ENCODE data around the gene MMP25.
A peak's percentile ranks its signal among the peaks of the same experiment; 100 is the strongest.
"Not testable (repeated sequence)": the region's sequence is repeated elsewhere in the genome, so short reads cannot be mapped to it uniquely, and the experiment has no call there.

Gene MMP25

DNA sequence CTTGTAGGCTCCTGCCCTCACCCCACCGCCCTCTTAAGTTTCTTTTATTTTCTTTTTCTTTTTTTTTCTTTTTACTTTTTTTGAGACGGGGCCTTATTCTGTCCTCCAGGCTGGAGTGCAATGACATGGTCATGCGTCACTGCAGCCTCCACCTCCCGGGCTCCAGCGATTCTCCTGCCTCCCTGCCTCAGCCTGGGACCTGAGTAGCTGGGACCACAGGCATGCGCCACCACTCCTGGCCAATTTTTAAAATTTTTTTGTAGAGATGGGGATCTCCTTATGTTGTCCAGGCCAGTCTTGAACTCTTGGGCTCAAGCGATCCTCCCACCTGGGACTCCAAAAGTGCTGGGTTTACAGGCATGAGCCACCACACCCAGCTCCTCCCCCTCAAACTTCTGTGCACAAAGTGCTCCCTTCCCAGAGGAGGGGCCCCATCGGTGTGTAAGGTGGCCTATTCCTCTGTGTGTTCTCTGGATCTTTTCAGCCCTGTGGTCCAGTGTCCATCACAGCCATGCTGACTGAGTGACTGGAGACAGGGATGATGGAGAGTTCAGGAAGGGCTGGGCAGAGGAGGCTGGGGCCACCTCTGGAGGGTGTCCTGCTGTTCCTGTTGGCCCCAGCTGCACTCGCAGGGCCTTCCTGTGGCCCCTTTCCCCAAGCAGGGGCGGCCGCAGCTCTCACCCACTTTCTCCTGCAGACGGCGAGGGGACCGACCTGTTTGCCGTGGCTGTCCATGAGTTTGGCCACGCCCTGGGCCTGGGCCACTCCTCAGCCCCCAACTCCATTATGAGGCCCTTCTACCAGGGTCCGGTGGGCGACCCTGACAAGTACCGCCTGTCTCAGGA lies 10.2 kb downstream of the MMP25 start:
- DNase-seq (ENCODE audit: low read depth): no peak

DNA sequence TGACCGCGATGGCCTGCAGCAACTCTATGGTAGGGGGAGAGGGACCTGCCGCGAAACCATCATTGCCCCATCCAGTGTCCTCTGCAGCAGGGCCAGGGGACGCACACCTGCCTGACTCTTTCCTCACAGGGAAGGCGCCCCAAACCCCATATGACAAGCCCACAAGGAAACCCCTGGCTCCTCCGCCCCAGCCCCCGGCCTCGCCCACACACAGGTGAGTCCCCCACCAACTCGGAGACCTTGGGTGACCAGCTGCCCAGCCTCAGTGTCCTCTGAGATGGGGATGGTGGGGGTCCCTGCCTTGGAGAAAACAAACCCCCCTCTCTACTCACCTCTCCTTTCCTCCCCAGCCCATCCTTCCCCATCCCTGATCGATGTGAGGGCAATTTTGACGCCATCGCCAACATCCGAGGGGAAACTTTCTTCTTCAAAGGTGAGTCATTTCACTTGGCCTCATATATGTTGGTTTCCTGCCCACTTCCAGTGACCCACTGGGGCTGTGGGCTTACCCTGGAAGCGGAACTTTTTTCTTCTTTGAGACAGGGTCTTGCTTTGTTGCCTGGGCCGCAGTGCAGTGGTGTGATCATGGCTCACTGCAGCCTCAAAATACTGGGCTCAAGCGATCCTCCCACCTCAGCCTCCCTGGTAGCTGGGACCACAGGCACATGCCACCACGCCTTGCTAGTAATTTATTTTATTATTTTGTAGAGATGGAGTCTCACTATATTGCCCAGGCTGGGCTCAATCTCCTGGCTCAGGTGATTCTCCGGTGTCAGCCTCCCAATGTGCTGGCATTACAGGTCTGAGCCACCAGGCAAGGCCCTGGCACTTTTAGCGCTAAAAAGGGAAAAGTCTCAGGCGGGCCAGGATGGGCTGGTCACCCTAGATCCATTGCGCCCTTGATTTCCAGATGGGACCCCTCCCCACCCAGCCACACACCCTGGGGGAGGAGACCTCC lies 11.1 kb downstream of the MMP25 start:
- no peak for DNase-seq (ENCODE audit: low read depth)

DNA sequence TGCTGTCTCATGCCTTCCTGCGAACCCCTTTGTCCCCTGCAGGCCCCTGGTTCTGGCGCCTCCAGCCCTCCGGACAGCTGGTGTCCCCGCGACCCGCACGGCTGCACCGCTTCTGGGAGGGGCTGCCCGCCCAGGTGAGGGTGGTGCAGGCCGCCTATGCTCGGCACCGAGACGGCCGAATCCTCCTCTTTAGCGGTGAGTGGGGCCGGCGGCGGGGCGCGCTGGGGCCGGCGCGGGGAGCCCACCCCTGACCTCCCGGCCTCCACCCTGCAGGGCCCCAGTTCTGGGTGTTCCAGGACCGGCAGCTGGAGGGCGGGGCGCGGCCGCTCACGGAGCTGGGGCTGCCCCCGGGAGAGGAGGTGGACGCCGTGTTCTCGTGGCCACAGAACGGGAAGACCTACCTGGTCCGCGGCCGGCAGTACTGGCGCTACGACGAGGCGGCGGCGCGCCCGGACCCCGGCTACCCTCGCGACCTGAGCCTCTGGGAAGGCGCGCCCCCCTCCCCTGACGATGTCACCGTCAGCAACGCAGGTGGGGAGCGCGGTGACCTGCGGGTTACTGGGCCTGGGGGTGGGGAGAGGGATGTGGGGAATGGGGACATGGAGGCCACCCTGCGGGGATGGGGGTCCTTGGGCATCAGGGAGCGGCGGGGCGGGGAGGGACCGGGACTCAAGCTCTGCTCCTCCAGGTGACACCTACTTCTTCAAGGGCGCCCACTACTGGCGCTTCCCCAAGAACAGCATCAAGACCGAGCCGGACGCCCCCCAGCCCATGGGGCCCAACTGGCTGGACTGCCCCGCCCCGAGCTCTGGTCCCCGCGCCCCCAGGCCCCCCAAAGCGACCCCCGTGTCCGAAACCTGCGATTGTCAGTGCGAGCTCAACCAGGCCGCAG lies 12.0 kb downstream of the MMP25 start:
- no peak for DNase-seq (ENCODE audit: low read depth)

DNA sequence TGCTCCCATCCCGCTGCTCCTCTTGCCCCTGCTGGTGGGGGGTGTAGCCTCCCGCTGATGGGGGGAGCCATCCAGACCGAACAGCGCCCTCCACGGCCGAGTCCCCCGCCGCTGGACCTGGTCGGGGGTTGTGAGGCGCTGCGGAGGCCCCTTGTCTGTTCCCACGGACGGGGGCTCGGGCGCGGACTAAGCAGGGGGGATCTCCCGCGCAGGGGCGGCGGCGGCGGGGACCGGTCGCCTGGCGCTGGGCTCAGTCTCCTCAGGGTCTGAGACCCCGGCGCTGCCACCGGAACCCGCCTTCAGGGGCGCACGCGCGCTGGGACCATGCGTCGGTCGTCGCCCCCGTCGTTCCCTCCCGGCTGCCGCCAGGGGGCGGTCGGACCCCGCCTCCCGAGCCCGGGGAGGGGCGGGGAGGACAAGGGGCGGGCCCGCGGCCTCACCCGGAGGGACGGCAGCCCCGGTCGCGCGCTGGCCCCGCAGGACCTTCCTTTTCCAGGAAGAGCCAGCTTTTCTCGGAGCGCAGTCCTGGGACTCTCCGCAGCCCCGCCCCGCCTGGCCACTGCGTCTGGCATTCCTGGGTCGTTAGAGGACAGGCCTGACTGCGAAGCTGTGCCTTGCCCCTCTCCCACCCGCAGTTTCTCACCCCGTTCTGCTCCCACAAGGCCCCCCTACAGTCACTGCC lies 12.8 kb downstream of the MMP25 start:
- peak; percentile 83 for DNase-seq (ENCODE audit: low read depth)

DNA sequence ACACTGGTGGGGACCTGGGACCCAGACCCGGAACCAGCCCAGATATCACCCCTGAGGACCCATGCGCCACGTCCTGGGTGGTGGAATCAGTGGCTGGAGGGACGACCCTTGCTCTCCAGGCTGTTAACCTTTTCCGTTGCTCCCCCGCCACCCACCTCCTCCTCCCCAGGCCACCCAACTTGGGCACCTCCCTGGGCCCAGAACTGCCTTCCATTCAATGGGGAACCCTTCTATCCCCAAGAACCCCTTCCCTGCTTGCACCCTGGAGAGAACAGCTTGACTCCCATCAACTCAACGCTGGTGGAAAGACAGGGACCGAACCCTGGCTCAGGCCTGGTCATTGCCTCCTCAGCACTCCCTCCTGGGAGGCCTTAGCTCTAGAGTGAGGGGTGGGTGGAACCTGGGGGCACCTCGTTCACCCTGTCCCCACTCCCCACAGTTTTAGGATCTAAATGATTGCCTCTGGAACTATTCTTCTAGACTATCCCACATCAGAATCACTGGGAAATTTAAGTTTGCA lies 13.4 kb downstream of the MMP25 start:
- DNase-seq (ENCODE audit: low read depth): no peak

DNA sequence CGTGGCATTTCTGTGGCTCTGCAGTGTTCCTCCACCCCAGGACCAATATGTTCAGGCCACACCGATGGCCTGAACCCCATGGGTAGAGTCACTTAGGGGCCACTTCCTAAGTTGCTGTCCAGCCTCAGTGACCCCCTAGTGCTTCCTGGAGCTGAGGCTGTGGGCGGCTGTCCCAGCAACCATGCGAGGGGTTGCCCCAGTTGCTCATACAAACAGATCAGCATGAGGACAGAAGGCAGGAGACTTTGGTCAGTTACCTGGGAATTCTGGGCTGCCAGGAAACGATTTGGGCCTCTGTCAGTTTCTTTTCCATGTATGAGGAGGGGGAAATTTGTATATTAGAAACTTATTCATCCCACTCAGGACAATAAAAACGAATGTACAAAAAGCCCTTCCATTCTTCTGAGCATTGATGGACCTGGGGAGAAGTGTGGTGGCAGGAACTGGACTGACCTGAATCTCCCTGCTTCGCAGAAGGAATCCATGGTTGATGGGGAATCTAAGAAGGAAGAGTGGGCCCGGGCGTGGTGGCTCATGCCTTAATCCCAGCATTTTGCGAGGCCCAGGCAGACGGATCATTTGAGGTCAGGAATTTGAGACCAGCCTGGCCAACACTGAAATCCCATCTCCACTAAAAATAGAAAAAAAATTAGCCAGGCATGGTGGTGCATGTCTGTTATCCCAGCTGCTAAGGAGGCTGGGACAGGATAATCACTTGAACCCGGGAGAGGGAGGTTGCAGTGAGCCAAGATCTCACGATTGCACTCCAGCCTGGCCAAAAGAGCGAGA lies 14.2 kb downstream of the MMP25 start:
- DNase-seq (ENCODE audit: low read depth): no peak

DNA sequence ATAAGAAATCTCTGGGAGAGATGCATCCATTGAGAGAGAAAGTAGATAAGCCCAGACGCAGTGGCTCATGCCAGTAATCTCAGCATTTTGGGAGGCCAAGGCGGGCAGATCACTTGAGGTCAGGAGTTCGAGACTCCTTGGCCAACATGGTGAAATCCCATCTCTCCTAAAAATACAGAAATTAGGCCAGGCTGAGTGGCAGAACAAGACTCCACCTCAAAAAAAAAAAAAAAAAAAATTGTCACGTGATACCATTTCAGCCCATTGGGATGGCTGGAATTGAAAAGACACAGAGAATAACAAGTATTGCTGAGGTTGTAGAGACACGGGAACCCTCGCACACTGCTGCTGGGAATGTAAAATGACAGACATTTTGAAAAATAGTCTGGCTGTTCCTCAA lies 16.2 kb downstream of the MMP25 start:
- no peak for DNase-seq (ENCODE audit: low read depth)

DNA sequence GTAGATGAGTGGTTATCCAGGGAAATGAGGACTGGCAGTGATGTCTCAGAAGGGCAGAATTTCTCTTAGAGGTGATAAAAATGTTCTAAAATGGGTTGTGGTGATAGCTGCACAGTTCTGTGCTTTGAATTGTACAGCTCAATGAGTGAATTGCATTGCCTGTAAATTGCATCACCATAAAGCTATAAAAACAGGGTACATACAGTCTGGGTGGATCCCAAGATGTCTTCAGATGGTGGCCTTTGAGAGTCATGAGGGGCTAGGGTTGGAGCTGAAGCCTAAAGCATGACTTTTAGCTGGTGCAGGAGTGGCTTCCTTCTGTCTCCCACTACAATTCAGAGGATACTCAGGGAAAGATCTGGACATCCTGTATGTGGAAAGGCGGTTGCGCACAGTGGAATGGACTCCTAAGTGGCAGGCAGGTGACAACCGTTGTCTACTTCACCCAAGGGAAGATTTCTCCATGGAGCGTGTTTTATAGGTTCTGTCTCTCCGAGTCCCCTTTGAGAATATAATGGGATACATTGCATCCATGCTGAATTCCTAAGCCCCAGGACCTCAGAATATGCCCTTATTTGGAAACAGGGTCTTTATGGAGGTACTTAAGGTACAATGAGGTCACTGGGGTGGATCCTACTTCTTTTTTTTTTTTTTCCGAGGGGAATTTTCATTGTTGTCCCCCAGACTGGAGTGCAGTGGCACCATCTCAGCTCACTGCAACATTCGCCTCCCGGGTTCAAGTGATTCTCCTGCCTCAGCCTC lies 17.4 kb downstream of the MMP25 start:
- DNase-seq (ENCODE audit: low read depth): no peak

DNA sequence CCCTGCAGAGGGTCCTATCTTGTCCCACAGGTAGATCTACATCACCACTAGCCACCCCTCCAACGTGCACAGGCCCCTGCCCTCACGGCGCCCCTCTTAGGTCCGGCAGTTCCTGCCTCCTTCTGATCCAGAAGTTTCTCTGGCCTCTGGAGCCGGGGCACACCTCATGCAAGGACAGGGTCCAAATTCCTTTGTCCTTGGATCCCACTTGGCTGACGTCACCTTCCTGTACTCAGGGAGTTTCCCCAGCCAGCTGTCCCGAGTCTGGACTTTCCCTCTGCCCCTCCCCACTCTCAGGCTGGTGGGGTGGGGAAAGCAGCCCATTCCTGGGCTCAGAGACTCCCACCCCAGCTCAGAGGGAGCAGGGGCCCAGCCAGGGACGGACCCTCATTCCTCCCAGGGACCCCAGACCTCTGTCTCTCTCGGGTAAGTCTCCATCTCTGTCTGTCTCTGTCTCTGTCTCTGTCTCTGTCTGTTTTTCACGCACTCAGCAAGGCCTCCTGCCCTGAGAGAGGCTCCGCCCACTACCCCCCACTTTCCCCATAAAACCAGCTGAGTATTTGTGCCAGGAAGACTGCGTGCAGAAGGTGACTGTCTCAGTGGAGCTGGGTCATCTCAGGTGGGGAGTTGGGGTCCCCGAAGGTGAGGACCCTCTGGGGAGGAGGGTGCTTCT lies 18.8 kb downstream of the MMP25 start, which contains the start of gene IL32:
Gene IL32, plus strand, starts transcription at position 572 of the 673 bp plus-strand sequence. CDS start 172 bp downstream, outside the sequence.
- DNase-seq (ENCODE audit: low read depth): peak; percentile 51

DNA sequence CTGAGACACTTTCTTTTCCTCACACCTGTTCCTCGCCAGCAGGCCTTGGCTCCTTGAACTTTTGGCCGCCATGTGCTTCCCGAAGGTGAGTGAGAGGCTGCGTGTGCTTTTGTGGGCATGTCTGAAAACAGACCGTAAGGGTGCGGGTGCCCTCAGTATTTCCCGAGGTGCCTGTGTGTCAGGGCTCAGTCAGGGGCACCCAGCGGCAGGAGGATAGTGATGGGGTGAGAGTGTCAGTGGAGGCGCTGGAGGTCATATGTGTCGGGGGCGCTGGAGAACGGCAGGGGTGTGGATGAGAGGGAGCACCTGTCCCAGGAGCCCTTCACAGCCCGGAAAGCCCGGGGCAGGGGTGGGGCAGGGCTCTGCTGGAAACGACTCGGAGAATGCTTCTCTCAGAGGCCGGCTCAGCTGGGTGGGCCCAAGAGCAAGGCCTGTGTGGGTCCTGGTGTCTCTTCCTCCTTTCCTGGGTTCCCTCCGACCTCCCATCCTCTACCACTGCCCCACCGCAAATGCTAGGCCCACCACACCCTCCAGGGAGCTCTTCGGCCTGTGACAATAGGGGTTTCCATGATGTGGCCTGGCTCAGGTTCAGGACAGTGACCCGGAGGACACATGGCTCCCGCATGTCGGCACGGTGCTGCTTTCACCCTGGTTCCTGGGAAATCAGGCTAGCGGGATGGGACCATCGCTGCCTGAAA lies 19.5 kb downstream of the MMP25 start:
- no peak for DNase-seq (ENCODE audit: low read depth)

DNA sequence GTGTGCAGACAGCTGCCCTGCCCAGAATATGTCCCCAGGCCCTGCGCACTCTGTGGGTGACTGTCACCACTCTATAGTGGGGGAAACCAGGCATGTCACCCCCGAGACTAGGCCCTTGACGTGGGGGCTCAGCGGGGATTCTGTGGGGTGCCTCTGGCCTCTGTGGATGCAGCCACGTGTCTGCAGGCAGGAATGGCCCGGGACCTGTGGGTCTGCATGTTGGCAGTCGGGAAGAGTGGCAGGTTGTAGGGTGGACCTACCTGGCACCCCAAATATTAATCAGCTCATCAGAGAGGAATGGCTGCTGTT lies 20.0 kb downstream of the MMP25 start:
- DNase-seq (ENCODE audit: low read depth): no peak

DNA sequence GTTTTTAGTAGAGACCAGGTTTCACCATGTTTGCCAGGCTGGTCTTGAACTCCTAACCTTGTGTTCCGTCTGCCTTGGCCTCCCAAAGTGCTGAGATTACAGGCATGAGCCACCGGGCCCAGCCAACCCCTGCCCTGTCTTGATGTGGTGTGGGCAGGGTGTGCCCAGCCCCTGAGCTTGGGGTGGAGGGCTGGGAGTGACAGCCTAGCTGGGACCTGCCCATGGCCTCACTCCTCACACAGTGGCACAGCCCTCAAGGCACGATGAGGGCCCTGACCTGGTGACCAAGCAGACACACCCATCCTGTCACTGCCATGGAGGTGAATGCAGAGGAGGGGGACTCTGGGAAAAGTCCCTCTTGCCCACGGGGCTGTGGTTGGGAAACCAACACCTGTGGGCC lies 22.1 kb downstream of the MMP25 start:
- no peak for DNase-seq (ENCODE audit: low read depth)

DNA sequence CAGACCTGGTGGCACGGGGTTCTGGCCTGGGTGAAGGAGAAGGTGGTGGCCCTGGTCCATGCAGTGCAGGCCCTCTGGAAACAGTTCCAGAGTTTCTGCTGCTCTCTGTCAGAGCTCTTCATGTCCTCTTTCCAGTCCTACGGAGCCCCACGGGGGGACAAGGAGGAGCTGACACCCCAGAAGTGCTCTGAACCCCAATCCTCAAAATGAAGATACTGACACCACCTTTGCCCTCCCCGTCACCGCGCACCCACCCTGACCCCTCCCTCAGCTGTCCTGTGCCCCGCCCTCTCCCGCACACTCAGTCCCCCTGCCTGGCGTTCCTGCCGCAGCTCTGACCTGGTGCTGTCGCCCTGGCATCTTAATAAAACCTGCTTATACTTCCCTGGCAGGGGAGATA lies 22.8 kb downstream of the MMP25 start:
- DNase-seq (ENCODE audit: low read depth): not testable (repeated sequence)

DNA sequence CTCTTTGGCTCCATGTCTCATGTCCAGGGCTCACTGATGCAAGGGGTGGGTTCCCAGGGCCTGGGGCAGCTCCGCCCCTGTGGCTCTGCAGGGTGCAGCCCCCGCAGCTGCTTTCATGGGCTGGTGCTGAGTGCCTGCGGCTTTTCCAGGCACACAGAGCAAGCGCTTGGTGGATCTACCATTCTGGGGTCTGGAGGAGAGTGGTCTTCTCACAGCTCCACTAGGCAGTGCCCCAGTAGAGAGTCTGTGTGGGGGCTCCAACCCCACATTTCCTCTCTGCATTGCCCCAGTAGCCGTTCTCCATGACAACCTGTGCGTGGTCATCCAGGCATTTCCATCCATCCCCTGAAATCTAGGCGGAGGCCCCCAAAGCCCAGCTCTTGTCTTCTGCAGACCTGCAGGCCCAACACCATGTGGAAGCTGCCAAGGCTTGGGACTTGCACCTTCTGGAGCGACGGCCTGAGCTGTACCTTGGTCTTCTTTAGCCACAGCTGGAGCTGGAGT lies 24.3 kb downstream of the MMP25 start:
- DNase-seq (ENCODE audit: low read depth): no peak

DNA sequence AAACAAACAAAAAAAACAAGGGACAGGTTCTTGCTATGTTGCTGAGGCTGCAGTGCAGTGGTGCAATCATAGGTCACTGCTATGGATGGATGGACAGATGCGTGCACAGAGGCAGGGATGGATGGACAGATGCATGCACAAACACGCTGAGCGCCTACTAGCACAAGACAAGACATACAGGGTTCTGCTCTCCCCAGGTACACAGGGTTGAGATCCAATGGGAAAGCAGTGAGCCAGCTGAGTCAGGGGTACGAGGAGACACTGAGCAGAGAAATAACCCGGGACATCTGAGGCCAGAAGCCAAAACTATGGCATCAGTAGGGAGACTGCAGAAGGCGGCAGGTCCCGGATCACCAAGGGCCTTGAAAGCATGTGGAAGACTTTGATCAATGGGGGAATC lies 25.3 kb downstream of the MMP25 start:
- DNase-seq (ENCODE audit: low read depth): no peak

DNA sequence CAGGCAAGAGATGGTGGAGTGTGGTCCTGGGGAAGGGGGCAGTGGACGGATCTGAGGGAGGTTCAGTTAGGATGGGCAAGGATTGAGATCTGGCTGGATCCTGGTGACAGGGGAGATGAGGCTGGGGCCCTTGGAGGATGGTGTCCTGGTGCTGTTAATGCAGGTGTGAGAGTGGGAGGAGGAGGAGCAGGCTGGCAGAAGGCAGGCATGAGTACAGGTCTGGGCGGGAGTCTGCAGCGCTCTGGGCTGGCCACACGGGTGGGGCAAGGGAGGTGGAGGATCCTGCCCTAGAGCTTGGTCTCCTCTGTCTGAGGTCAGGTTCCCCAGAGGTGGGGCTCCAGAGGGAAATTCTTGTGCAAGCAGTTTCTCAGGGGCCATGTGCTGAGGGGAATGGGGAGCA lies 25.8 kb downstream of the MMP25 start:
- not testable (repeated sequence) for DNase-seq (ENCODE audit: low read depth)

DNA sequence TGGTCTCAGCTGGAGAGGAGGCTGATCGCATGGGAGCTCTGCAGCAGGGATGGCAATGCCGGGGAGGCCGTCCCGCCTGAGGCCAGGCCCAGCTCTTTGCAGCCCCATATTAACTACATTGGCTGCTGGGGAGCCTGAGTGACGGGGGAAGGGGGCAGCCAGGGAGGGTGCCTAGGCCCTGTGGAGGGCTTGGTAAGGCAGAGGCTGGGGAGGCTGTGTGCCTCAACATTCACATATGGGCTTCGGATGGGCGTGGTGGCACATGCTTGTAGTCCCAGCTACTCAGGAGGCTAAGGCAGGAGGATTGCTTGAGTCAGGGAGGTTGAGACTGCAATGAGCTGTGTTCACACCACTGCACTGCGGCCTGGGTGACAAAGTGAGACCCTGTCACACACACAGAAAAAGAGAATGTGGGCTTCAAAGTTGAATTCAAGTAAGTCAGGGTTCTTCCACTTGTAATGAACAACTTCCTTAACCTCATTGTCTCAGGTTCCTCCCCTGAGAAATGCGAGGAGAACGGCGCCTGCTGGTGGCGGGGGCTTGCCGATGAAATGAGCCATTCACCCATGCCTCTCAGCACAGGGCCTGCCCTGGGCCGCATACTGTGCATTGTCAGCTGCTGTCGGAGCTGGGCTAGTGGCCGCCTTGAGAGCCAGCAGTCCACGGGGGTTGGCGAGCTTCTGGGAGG lies 26.4 kb downstream of the MMP25 start:
- not testable (repeated sequence) for DNase-seq (ENCODE audit: low read depth)

DNA sequence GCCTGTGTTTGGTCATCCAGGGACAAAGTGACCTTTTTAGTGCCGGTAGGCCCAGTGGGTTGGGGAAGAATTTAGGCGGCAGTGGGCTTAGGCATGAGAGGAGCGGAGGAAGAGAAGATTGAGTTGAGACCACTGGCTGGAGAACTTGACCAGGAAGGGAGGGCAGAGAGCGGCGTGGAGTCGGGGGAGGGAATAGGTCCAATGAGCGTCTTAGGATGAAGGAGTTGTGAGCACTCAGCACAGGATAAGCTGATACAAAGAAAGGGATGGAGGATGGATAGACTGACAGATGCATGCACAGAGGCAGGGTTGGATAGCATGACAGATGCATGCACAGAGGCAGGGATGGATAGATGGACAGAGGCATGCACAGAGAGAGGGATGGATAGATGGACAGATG lies 27.1 kb downstream of the MMP25 start:
- no peak for DNase-seq (ENCODE audit: low read depth)
